DMS79 (cell line): ENCODE results near the gene MINDY1.
A peak's percentile ranks its signal among the peaks of the same experiment; 100 is the strongest.

Experiments
- DNase-seq: peaks from one replicate; lab custom pipeline; 2025; lab: John Stamatoyannopoulos, UW

MINDY1 gene

DNA sequence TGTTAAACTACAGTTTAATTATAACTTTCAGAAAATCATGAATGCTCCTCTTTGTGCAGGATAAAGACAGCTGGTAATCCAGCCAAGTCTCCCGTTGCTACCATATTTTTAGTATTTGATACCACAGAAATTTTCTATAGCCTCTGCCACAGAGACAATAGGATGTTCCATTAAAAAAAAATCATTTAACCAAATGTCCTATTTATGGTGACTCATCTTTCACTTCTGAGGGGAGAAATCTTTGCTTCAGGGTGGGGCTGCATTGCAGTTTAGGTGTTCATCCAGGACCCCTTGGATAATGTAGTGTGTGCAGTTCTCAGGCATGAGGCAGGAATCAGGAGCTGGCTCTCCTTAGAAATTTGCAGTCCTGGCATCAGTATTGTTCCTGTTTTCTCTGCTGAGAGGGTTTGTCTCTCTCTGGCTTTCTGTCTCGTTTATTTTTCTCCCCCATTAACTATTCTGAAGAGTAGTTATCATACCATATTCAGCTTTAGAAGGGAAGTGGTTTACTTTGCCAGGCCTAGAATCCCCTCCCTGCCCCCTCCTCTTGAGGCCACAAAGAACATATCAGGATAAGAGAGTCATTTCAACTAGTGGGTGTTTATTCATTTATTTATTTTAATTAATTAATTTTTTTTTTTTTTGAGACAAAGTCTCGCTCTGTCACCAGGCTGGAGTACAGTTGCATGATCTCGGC, 4.6 kb upstream of the MINDY1 start:
- no peak for DNase-seq

DNA sequence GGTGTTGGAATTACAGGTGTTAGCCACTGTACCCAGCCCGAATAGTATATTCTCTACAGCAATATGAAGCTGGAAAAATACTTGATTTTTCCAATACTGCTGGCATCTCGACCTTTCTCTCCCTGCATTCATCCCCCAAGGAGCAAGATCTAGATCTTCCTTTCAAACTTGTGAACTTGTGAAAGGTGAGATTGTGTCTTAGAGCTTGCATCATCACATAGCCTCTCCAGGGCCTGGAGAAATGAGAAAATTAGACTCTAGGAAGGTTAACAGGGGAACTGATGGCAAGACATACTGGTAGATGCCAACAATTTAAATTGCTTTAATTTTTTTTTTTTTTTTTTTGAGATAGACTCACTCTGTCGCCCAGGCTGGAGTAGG, 3.6 kb upstream of the MINDY1 start:
- no peak for DNase-seq

DNA sequence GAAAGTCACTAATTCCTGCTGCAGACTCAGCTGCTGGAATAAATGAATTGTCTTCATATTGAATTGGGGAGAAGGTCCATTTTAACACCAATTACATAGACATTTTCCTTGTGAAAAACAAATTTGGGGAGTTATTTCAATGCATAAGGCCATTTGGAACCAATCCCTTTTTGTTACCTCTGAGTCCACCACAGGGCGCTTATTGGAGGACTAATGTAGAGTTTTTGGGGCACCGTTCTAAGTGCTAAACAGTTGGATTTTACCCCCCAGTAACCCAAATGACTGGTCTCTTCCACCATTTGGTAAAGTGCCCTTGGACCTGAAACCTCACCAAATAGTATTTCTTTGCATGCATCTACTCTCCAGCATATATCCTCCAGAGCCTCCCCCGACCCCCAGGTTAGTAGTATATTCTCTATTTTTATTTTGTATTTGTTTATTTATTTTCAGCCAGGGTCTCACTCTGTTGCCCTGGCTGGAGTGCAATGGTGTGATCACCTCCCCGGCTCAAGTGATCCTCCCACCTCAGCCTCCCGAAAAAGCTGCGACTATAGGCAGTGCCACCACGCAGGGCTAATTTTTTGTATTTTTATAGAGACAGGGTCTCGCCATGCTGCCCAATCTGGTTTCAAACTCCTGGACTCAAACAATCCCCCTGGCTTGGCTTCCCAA, 3.1 kb upstream of the MINDY1 start:
- no peak for DNase-seq

DNA sequence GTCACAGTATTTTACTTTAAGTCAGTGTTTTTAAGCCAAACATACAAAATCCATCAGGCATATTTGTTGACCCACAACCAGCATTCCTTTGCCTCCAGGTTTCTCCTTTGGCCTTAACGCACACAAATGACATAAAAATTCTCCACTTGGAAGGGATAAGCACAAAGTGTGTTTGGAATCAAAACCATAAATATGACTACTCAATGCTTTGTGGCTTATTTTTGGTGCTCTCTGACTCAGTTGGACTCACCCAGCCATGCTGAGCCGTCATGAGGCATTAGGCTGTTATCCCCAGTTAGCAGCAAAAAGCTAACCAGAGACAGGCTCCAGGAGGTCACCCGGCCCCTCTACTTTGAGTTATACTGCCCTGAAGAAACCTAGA, 2.5 kb upstream of the MINDY1 start:
- no peak for DNase-seq

DNA sequence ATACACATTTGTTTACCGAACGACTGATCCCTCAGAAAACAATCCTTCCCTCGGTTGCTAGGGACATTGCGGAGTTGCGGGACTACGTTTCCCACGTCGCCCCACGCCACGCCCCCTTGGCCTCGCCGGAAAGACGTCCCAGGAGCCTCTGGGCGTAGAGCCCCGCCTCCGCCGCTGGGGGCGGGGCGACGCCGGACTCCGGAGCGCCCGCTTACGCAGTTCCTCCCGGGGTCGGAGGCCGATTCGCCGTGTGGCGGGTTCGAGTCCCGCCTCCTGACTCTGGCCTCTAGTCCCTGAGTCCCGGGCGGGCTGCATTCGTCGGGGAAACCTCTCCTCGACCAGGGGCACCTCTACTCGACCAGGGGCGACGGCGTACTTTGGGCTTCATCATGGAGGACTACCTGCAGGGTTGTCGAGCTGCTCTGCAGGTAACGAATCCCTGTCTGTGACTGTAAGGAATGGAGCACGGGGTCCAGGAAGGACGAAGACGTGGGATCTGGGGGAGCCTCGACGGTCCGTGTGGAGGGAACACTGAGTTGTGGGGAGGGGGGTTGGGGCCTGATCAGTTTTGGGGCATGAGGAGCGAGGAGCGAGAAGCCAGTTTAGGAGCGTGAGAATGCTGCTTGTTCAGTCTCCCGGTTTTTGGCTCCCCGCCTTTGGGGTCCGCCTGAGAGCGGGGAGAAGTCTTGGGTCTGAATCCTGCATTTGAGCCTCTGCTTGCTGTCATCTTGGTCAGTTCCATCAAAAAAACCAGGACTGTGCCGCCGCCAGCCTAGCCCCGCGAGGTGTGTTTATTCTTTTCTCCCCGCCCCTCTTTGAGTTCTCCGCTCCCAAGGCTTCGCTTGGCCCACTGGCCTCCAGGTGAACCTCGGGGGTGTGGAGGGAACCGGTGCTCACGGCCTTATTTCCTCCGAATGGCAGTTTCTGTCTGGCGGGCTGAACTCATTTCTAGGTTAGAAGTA, 1.8 kb upstream of the MINDY1 start, which contains the start of gene PRUNE1:
Gene PRUNE1 (plus strand): TSS at position 206 of the 962 bp plus-strand sequence. CDS start 184 bp downstream, at position 390.
- peak; percentile 93 for DNase-seq

DNA sequence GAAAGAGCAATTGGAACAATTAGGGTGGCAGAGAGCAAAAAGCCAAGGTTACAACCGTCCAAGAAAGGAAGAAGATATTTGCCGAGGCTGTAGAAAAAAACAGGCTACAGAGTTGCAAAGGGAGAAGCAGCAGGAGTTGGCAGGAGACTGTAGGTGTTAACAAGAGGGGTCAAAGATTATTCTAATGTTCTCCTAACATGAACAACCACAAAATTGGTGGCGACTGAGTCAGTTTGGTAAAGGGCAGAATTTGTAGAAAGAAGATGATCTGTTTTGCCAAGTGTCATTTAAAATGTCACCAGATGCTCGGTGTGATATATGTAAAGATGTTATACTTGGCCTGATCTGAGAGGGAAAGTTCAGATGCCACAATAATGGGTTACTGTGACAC, 1.1 kb upstream of the MINDY1 start:
- no peak for DNase-seq

DNA sequence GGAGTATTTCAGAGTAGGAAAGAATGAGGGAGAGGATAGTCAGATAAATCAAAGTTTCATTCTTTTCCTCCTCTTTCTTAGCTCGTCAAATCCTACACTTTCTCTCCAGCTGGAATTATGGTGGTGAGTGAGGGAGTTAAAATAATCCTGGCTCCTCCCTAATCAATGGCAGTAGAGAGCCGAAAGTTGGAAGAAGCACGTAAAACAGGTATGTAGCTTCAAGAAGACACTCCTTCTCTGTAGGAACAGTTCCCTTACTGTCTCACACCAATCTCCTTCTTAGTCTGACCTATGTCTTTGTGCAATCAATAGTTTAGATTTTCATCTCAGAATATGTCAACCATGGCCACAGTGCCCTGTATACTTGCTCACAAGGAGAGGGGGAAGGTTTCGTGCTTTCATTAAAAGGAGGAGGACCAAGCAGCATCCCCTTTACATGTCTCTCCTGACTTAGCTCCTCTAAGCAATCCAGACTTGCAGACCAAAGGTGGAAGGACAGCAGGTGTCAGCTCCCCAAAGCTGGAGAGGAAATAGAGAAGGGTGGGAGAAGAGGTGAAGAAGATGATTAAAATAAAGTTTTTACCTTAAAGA, 878 bp downstream of the MINDY1 start:
- DNase-seq = no peak

DNA sequence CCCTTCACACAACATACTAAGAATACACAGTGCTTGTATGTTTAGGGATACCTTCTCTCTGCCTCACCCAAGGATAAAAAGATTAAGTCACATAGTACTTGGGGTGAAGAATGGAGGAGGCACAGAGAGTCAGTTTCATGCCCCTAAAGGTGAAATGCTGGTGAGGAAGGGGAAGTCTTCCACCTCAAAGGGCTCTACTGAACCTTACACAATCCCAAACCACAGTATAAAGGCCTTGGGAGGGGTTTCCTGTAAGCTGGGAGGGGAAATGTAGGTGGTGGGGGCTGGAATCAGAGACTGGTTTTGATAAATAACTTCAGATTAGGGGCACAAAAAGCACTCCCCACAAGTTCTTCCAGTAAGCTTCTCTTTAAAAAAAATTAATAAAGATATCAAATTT, 3.5 kb downstream of the MINDY1 start:
- no peak for DNase-seq

DNA sequence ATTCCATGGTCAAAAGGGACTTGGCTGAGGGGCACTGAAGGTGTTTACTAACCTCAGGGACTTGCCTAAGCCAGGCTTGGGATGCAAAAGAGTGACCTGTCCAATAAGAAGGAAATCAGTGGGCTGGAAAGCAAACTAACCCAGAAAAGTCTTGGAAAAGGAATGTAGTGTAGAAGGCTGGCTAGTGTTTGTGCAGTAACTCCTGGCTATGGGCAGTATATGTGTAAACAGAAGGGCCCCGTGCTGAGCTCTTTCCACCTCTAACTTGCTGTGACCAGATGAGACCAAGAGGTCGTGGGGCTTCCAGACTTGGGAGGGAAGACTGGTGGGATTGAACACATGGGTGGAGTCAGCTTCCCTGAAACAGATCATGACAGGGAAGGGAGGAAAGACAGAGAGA, 4.1 kb downstream of the MINDY1 start:
- no peak for DNase-seq

DNA sequence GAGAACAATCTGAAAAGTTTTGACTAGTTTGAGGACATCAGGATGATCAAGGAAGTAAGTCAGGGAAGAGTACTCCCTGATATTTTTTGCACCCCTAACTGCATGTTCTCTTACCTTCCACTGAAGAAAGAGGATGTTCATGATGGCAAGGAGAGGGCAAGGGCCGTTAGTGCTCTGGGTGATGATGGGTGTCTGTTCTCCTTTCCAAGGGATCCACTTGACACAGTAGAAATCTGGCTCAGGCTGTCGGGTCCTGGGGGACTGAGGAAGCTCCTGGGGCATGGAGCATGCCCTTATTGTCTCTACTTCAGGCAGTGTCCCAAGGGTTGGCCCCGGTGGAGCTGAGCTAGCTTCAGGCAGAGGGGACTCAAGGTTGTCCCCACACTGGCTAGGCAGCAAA, 4.7 kb downstream of the MINDY1 start:
- DNase-seq = no peak

DNA sequence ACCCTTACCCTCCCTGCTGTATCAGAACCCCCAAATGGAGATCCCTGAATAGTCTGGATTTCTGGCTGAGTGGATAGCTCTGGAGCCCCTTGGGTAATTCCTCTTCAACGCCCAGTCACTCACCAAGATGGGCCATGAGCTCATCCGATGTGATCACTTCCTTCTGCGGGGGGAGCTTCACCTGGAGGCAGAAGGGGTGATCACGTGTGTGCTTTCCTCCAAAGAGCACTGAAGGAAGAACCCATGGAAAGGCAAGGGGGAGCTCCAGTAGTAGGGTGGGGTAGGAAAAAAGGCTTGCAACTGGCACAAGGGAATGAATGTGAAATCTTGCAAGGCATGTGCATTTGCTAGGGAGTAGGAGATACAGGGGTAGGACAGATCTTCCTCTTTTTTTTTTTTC, 5.1 kb downstream of the MINDY1 start:
- no peak for DNase-seq

DNA sequence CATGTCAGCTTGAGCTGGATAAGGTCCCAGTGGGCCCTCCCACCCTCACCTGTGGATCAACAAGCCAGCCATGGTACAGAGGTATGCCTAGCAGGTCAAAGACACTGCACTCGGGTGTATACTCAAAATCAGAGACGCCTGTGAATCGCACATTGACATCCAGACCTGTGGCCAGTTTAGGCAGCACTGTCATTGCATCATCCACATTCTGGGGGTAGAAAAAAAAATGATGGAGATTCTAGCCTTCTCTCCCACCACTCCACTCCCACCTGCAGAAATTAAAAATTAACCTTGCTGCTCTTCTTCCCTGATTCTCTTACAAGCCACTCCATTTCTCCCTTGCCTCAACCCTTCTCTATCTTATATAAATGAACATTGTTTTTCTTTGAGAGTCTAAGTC, 6.3 kb downstream of the MINDY1 start:
- DNase-seq = no peak

DNA sequence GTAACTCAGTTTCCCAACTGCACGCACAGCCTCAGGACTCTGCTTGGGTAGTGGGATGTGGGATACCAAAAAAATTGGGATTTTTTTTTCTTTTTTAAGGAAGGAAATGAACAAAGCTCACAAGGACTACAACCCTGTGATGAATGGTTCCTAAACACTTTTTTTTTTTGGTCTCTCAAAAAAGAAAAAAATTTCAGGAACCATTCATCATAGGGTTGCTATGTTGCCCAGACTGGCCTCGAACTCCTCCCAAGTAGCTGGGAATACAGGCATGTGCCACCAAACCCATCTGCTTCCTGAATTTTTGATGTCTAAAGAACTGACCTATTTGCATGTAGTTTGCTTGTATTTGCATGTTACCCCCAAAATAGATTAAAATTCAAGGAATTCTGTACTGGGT, 6.8 kb downstream of the MINDY1 start:
- no peak for DNase-seq

DNA sequence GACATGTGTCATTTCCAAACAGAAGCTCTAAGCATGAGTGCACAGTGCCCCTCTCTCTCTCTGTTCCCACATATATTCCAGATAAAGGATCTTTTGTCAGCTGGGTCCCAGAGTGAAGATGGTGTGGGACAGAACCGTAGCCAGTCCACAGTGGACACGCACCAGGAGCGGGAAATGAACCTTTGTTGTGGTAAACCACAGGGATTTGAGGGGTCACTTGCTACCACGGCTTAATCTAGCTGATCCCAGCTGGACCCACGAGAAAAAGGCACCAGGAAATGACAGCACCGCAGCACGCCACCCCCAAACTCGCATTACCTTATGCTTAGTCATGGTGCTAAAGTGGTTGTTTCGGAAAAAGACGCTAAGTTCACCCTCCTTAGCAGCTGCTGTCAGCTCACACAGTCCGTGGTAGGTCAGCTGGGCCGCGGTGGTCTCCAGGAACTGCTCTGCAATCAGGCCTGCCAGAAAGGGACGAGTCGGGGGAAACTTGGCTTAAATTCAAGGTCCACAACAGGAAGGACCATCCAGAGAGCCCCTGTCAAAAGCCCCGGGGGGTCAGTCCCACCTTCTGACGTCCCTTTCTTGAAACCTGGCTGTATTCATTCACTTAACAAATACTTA, 7.5 kb downstream of the MINDY1 start:
- no peak for DNase-seq

DNA sequence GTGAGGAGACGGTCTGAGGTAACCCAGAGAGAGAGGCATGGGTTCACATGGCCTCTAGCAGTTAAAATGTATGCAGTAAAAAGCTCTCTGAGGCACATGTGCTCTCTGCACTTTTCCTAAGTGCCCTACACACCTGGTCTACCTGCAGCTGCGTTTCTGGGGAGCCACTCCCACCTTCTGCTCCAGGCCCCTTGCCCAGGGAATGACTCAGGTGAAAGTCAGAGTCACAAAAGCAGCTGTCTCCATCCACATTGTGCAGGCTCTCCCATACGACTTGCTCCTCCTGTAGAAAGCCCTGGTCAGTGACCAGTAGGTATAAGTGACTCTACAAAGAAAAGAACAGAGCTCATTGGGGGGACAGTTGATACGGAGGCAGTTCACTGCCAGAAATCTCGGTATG, 8.8 kb downstream of the MINDY1 start:
- DNase-seq = no peak

DNA sequence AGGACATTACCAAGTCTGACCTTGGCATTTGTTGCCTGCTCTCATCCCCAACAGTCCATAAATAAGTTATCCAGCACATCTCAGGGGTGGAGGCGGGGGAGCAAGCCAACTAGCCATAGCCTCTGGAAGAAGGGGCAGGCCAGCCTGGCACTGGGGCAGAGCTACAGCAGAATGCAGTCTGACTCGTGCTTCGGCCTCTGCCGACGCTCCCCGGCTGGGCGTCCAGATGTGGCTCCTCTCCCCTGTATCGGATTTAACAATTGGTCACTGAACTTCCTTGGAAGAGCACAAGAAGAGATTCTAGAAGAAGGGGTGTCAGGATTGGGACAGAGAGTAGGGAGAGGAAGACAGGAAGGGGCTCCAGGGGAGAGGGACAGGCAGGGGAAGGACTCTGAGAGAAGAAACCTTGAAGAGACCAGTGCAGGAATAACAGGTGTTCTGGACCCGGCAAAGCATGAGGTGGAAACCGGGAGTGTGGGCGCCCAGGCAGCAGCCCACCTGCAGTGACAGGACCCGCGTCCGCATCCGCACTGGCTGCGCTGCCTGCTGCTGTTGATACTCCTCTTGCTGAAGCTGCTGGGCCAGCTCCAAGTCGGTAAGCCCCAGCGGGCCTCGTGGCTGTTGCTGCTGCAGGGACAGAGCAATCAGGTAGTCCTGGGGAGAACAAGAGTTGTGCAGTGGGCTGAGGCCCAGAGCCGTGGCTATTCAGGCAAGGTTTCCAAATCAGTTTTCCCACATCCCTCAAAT, 9.4 kb downstream of the MINDY1 start:
- DNase-seq = no peak

DNA sequence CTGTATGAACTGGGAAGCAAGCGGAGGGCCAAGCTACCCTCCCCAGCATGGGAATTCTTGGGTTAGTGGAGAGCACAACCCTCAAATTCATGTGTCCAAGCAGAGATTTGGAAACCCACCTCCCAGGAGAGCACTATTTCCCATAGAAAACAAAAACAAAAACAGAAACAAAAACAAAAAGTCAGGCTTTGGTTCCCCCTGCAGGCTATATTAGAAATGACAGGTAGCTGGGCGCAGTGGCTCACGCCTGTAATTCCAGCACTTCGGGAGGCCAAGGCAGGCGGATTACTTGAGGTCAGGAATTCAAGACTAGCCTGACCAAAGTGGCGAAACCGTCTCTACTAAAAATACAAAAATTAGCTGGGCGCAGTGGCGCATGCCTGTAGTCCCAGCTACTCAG, 10.8 kb downstream of the MINDY1 start:
- no peak for DNase-seq

DNA sequence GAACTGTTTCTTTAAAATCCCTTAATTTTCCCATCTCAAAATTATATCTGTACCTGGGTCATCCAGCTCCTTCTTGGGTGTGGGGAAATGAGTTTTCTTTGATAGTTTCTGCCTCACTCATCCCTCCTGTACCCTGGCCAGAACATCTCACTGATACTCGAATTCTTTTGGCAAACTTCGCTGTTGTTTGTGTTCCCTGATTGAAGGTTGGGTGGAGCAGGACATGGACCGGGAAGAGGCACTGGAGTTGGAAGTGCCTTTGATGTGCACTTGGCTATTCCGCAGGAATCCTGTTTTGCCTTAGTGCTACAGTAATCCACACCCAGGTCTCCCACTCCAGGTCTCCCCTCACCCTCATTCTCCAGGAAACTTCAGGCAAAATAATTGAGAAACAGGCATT, 11.2 kb downstream of the MINDY1 start:
- DNase-seq = no peak

DNA sequence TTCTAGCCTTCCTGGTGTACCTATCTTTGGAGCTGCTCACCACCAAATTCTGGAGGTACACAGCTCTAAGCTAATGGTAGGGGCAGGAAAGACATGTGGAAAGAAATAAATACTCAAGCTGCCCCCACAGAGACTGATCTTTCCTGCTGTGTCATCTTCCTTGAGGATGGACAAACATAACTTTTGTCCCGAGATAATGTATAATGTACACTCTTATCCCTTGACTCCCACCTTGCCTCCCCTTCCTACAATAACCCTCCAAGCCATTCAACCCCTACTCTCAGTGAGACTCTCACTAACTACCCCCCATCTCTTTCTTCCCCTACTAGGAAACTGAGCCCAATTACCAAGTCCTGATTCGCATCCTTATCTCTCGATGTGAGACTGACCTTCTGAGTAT, 12.5 kb downstream of the MINDY1 start:
- DNase-seq = no peak

DNA sequence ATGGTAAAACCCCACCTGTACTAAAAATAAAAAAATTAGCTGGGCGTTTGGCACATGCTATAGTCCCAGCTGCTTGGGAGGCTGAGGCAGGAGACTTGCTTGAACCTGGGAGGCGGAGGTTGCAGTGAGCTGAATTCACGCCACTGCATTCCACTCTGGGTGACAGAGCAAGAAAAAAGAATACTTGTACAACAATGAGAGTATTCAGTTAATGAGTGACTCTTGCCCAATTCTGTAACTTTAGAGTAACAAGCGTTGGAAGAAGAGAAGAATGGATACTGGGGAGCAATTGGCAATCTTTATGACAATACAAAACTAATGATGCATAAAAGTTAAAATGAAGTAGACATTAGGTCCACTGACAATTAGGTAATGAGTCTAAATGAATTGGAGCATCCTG, 14.1 kb downstream of the MINDY1 start:
- no peak for DNase-seq

DNA sequence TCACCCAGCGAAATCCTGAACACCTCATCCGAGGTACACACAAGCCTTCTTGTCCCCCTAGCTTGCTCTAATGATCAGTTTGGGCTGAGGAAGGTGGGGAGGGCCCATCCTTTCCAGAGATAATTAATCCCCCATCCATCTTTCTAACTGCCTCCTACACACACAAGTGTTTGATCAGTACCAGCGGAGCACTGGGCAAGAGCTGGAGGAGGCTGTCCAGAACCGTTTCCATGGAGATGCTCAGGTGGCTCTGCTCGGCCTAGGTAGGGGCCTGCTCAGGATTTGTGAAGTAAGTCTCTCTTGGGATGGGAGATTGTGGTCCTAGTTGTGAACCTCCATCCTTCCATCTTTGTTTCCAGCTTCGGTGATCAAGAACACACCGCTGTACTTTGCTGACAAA, 18.8 kb downstream of the MINDY1 start:
- peak; percentile 56 for DNase-seq
